Measurements from ENCODE around the gene COQ2.
A peak's percentile ranks its signal among the peaks of the same experiment; 100 is the strongest.

COQ2 gene

GRCh38 chr4:83232082-83232481 is 52.5 kb downstream of the COQ2 start:
- H3K27ac ChIP-seq (ENCODE audit: low read depth, low read length) = no peak overlapping the region
- H3K9me2 ChIP-seq (replicated peaks; ENCODE audit: control insufficient read depth, low read length) = no peaks in the 10 kb centered on the region
- H3K4me1 ChIP-seq (ENCODE audit: control insufficient read depth, low read length) = peaks cover 15% of the 10 kb centered on the region
- no peak overlapping the region for H3K4me3 ChIP-seq (ENCODE audit: low read length)
- H3K9me3 ChIP-seq (ENCODE audit: control insufficient read depth, insufficient read depth, low read length) = no peaks in the 10 kb centered on the region
- no peaks in the 10 kb centered on the region for H4K20me1 ChIP-seq (ENCODE audit: control insufficient read depth, insufficient read depth, low read depth, low read length)
- no peaks in the 10 kb centered on the region for H3K36me3 ChIP-seq (ENCODE audit: control insufficient read depth, low read length)
- H3K4me2 ChIP-seq (ENCODE audit: low read length) = peak overlapping the region; percentile 13; the same call in 1 of the 2 replicates
- no peaks in the 10 kb centered on the region for H3K79me2 ChIP-seq (ENCODE audit: control insufficient read depth, low read length)
- H3K27me3 ChIP-seq (ENCODE audit: control insufficient read depth, low read length) = no peaks in the 10 kb centered on the region
- TF ChIP-seq EZH2phosphoT487 (IDR thresholded peaks at IDR 0.05; ENCODE audit: borderline replicate concordance, low read length) (no peak), CTCF (IDR thresholded peaks at IDR 0.05; ENCODE audit: low read depth, low read length, poor library complexity, severe bottlenecking) (no peak)
- 0 out of 2 replicates have a peak, but pooled peaks cover 2% of the 10 kb centered on the region for H3F3A ChIP-seq (ENCODE audit: control insufficient read depth, insufficient read depth)

GRCh38 chr4:83231620-83232076 is 53.0 kb downstream of the COQ2 start:
- Histone ChIP-seq H3K36me3 (ENCODE audit: control insufficient read depth, low read length) (no peaks in the 10 kb centered on the region), H3K79me2 (ENCODE audit: control insufficient read depth, low read length) (no peaks in the 10 kb centered on the region), H3K9me2 (replicated peaks; ENCODE audit: control insufficient read depth, low read length) (no peaks in the 10 kb centered on the region), H4K20me1 (ENCODE audit: control insufficient read depth, insufficient read depth, low read depth, low read length) (no peaks in the 10 kb centered on the region), H3K4me3 (ENCODE audit: low read length) (no peak overlapping the region), H3K27ac (ENCODE audit: low read depth, low read length) (no peak overlapping the region), H3K4me1 (ENCODE audit: control insufficient read depth, low read length) (peaks cover 15% of the 10 kb centered on the region), H3K27me3 (ENCODE audit: control insufficient read depth, low read length) (no peaks in the 10 kb centered on the region), H3F3A (ENCODE audit: control insufficient read depth, insufficient read depth) (0 out of 2 replicates have a peak, but pooled peaks cover 2% of the 10 kb centered on the region), H3K4me2 (ENCODE audit: low read length) (peak overlapping the region; percentile 13), H3K9me3 (ENCODE audit: control insufficient read depth, insufficient read depth, low read length) (no peaks in the 10 kb centered on the region)
- TF ChIP-seq EZH2phosphoT487 (IDR thresholded peaks at IDR 0.05; ENCODE audit: borderline replicate concordance, low read length) = no peak
- no peak for TF ChIP-seq CTCF (IDR thresholded peaks at IDR 0.05; ENCODE audit: low read depth, low read length, poor library complexity, severe bottlenecking)

- H3K9me3 ChIP-seq (ENCODE audit: control insufficient read depth, insufficient read depth, low read length) = no peaks in the 10 kb centered on the region
- no peaks in the 10 kb centered on the region for H4K20me1 ChIP-seq (ENCODE audit: control insufficient read depth, insufficient read depth, low read depth, low read length)
- 0 out of 2 replicates have a peak, but pooled peaks cover 2% of the 10 kb centered on the region for H3F3A ChIP-seq (ENCODE audit: control insufficient read depth, insufficient read depth)
- TF ChIP-seq EZH2phosphoT487 (IDR thresholded peaks at IDR 0.05; ENCODE audit: borderline replicate concordance, low read length) (no peak), CTCF (IDR thresholded peaks at IDR 0.05; ENCODE audit: low read depth, low read length, poor library complexity, severe bottlenecking) (no peak)
- no peak overlapping the region for H3K4me2 ChIP-seq (ENCODE audit: low read length)
- peaks cover 15% of the 10 kb centered on the region for H3K4me1 ChIP-seq (ENCODE audit: control insufficient read depth, low read length)
- H3K9me2 ChIP-seq (replicated peaks; ENCODE audit: control insufficient read depth, low read length) = no peaks in the 10 kb centered on the region
- no peaks in the 10 kb centered on the region for H3K36me3 ChIP-seq (ENCODE audit: control insufficient read depth, low read length)
- H3K27ac ChIP-seq (ENCODE audit: low read depth, low read length) = no peak overlapping the region
- H3K4me3 ChIP-seq (ENCODE audit: low read length) = no peak overlapping the region
- no peaks in the 10 kb centered on the region for H3K79me2 ChIP-seq (ENCODE audit: control insufficient read depth, low read length)
- H3K27me3 ChIP-seq (ENCODE audit: control insufficient read depth, low read length) = no peaks in the 10 kb centered on the region
These were observed 53.7 kb downstream of the COQ2 start for GRCh38 chr4:83230928-83231327.
